HL-60 (cell line): ENCODE results near the gene ERICH6.

ENCODE experiments used
- DNase-seq, 2 experiments: peaks; one replicate each; pipeline ENCODE4 v3.0.0-alpha.2; 2010 to 2020; ENCODE audit warnings: low read depth in 1 of 2, low spot score in 1 of 2
- H3K27ac ChIP-seq: fragments of 250-450 bp; sonication (Bioruptor Pico); replicated peaks from 2 replicates; pipeline ENCODE4 v1.5.1; 2020; ENCODE audit warnings: mild to moderate bottlenecking, moderate library complexity
- H3K27me3 ChIP-seq: fragments of 250-450 bp; sonication (Bioruptor Pico); 2 replicates; pipeline ENCODE4 v1.5.1; 2021; ENCODE audit warnings: mild to moderate bottlenecking, moderate library complexity; ENCODE audit not compliant: insufficient read depth, poor library complexity, severe bottlenecking
- H3K4me3 ChIP-seq: replicated peaks from 2 replicates; pipeline ENCODE4 v1.5.1; 2011; ENCODE audit warnings: mild to moderate bottlenecking, control low read depth, low read length; ENCODE audit not compliant: insufficient read depth
- GABPA ChIP-seq: IDR thresholded peaks from 2 replicates; pipeline ENCODE4 v1.6.1; 2012; ENCODE audit warnings: low read depth
- POLR2AphosphoS5 ChIP-seq: IDR thresholded peaks from 2 replicates; pipeline ENCODE4 v1.6.1; 2012; ENCODE audit warnings: low read depth
- SPI1 ChIP-seq: IDR thresholded peaks from 2 replicates; pipeline ENCODE4 v1.6.1; 2012; ENCODE audit warnings: low read depth, mild to moderate bottlenecking, borderline replicate concordance
- TF ChIP-seq, protein P1 (sequence below): IDR thresholded peaks from one replicate; pipeline ENCODE4 v1.5.1; 2011; ENCODE audit warnings: low read length, control low read depth, inconsistent platforms; ENCODE audit not compliant: insufficient read depth
- TF ChIP-seq, protein P2 (sequence below): IDR thresholded peaks from 2 replicates; pipeline ENCODE4 v1.6.1; 2012; ENCODE audit warnings: low read depth; ENCODE audit not compliant: insufficient replicate concordance

The ERICH6 gene

DNA sequence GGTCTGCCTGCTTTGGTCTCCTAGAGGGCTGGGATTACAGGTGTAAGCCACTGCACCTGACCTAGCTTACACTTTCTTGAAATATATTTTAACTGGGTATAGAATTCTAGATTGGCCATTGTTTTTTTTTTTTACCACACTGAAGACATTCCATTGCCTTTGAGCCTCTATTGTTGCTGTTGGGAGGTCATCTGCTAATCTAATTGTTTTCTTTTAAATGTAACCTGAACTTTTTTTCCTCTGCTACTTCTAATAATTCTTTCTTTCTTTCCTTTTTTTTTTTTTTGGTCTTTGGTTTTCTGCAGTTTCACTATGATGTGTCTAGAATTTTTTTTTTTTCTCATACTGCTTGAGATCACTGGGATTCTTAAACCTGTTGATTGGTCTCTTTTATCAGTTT lies 28.1 kb downstream of the ERICH6 start:
- no peak for DNase-seq
- TF ChIP-seq, protein P1, sequence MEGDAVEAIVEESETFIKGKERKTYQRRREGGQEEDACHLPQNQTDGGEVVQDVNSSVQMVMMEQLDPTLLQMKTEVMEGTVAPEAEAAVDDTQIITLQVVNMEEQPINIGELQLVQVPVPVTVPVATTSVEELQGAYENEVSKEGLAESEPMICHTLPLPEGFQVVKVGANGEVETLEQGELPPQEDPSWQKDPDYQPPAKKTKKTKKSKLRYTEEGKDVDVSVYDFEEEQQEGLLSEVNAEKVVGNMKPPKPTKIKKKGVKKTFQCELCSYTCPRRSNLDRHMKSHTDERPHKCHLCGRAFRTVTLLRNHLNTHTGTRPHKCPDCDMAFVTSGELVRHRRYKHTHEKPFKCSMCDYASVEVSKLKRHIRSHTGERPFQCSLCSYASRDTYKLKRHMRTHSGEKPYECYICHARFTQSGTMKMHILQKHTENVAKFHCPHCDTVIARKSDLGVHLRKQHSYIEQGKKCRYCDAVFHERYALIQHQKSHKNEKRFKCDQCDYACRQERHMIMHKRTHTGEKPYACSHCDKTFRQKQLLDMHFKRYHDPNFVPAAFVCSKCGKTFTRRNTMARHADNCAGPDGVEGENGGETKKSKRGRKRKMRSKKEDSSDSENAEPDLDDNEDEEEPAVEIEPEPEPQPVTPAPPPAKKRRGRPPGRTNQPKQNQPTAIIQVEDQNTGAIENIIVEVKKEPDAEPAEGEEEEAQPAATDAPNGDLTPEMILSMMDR = no peak
- TF ChIP-seq GABPA (no peak), POLR2AphosphoS5 (no peak), SPI1 (no peak)
- TF ChIP-seq, protein P2, sequence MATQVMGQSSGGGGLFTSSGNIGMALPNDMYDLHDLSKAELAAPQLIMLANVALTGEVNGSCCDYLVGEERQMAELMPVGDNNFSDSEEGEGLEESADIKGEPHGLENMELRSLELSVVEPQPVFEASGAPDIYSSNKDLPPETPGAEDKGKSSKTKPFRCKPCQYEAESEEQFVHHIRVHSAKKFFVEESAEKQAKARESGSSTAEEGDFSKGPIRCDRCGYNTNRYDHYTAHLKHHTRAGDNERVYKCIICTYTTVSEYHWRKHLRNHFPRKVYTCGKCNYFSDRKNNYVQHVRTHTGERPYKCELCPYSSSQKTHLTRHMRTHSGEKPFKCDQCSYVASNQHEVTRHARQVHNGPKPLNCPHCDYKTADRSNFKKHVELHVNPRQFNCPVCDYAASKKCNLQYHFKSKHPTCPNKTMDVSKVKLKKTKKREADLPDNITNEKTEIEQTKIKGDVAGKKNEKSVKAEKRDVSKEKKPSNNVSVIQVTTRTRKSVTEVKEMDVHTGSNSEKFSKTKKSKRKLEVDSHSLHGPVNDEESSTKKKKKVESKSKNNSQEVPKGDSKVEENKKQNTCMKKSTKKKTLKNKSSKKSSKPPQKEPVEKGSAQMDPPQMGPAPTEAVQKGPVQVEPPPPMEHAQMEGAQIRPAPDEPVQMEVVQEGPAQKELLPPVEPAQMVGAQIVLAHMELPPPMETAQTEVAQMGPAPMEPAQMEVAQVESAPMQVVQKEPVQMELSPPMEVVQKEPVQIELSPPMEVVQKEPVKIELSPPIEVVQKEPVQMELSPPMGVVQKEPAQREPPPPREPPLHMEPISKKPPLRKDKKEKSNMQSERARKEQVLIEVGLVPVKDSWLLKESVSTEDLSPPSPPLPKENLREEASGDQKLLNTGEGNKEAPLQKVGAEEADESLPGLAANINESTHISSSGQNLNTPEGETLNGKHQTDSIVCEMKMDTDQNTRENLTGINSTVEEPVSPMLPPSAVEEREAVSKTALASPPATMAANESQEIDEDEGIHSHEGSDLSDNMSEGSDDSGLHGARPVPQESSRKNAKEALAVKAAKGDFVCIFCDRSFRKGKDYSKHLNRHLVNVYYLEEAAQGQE = no peak
- Histone ChIP-seq H3K27me3 (no peaks in the 10 kb centered on the region), H3K4me3 (no peak overlapping the region), H3K27ac (no peak overlapping the region)

- Histone ChIP-seq H3K27me3 (no peaks in the 10 kb centered on the region), H3K4me3 (no peak overlapping the region), H3K27ac (no peak overlapping the region)
- DNase-seq = no peak
- TF ChIP-seq GABPA = no peak
- TF ChIP-seq, protein P1 = no peak
- no peak for TF ChIP-seq SPI1
- no peak for TF ChIP-seq POLR2AphosphoS5
- TF ChIP-seq, protein P2 = no peak
Observed at GRCh38 chr3:150673966-150674365, 29.8 kb downstream of the ERICH6 start.

GRCh38 chr3:150666167-150666566 lies 37.6 kb downstream of the ERICH6 start:
- H3K27me3 ChIP-seq = no peaks in the 10 kb centered on the region
- no peak for DNase-seq
- H3K27ac ChIP-seq = no peak overlapping the region
- TF ChIP-seq, protein P1 = no peak
- TF ChIP-seq SPI1 (no peak), GABPA (no peak), POLR2AphosphoS5 (no peak)
- TF ChIP-seq, protein P2 = no peak
- H3K4me3 ChIP-seq = no peak overlapping the region
